Spleen (tissue), 7 donors: ENCODE measurements around the gene SMC1A.

Experiments
- POLR2A ChIP-seq, 3 donors: fragments of 450-650 bp; IDR thresholded peaks; one replicate each; pipeline ENCODE4 v1.5.1; 2017; ENCODE audit warnings: antibody characterized with exemption in 3 of 3, mild to moderate bottlenecking in 1 of 3
- POLR2AphosphoS5 ChIP-seq, 3 donors: sonication (generic); formaldehyde crosslinking; IDR thresholded peaks; one replicate each; pipeline ENCODE4 v1.5.1; 2017; ENCODE audit warnings: antibody characterized with exemption in 3 of 3
- TF ChIP-seq, protein P1 (sequence below), 11 experiments: fragments of 200-600 bp in 7 of 11; fragments of 450-650 bp in 4 of 11; sonication (generic) in 4 of 11; IDR thresholded peaks in 8 of 11; conservative IDR thresholded peaks in 3 of 11; 1 replicate in 7 of 11; 2 replicates in 4 of 11; pipeline versions ENCODE4 v1.4.0 to v1.8.0; 2016 to 2021; ENCODE audit warnings: antibody characterized with exemption in 11 of 11, inconsistent platforms in 4 of 11, mild to moderate bottlenecking in 1 of 11
- donor health status: DM: no; HTN: no; CAD: no; lungs with moderate emphysema.
- donor health status: DM: no; HTN: no; CAD: no.
- donor health status: DM: no; HTN: no; CAD: no.

DNA sequence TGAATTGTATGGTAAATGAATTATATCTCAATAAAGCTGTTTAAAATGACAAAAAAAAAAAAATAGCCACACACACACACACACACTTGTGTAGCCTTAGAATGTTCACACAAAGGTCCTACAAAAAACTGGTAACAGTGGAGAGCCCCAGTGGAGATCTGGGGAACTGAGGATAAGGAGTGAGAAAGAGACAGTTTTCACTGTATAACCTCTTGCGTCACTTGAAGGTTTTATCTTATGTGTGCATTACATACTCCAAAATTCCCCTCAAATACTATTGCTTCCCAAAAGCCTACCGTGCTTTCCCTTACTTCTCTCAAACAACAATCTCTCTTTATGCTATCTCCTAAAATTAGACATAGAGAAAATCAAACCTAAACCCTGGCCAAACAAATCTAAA lies 67.8 kb downstream of the SMC1A start:
- TF ChIP-seq, protein P1, sequence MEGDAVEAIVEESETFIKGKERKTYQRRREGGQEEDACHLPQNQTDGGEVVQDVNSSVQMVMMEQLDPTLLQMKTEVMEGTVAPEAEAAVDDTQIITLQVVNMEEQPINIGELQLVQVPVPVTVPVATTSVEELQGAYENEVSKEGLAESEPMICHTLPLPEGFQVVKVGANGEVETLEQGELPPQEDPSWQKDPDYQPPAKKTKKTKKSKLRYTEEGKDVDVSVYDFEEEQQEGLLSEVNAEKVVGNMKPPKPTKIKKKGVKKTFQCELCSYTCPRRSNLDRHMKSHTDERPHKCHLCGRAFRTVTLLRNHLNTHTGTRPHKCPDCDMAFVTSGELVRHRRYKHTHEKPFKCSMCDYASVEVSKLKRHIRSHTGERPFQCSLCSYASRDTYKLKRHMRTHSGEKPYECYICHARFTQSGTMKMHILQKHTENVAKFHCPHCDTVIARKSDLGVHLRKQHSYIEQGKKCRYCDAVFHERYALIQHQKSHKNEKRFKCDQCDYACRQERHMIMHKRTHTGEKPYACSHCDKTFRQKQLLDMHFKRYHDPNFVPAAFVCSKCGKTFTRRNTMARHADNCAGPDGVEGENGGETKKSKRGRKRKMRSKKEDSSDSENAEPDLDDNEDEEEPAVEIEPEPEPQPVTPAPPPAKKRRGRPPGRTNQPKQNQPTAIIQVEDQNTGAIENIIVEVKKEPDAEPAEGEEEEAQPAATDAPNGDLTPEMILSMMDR (IDR thresholded peaks at IDR 0.05 in 8 of 11, conservative IDR thresholded peaks at IDR 0.05 in 3 of 11): no peak
- TF ChIP-seq POLR2A (IDR thresholded peaks at IDR 0.05) (no peak), POLR2AphosphoS5 (IDR thresholded peaks at IDR 0.05) (no peak)
